ENCODE results near the gene TMC8. TPM values are rescaled to one million over a fixed set of nuclear protein-coding genes. Genes with fewer than 3 reads are reported as not detected.

Gene TMC8
- total and polyA plus RNA-seq, 2 of the 8 experiments (the other 6 are each of a cell fraction or from before 2014, with no cell fraction given) = 1.00 to 2.8 TPM

- TF ChIP-seq, protein P1, sequence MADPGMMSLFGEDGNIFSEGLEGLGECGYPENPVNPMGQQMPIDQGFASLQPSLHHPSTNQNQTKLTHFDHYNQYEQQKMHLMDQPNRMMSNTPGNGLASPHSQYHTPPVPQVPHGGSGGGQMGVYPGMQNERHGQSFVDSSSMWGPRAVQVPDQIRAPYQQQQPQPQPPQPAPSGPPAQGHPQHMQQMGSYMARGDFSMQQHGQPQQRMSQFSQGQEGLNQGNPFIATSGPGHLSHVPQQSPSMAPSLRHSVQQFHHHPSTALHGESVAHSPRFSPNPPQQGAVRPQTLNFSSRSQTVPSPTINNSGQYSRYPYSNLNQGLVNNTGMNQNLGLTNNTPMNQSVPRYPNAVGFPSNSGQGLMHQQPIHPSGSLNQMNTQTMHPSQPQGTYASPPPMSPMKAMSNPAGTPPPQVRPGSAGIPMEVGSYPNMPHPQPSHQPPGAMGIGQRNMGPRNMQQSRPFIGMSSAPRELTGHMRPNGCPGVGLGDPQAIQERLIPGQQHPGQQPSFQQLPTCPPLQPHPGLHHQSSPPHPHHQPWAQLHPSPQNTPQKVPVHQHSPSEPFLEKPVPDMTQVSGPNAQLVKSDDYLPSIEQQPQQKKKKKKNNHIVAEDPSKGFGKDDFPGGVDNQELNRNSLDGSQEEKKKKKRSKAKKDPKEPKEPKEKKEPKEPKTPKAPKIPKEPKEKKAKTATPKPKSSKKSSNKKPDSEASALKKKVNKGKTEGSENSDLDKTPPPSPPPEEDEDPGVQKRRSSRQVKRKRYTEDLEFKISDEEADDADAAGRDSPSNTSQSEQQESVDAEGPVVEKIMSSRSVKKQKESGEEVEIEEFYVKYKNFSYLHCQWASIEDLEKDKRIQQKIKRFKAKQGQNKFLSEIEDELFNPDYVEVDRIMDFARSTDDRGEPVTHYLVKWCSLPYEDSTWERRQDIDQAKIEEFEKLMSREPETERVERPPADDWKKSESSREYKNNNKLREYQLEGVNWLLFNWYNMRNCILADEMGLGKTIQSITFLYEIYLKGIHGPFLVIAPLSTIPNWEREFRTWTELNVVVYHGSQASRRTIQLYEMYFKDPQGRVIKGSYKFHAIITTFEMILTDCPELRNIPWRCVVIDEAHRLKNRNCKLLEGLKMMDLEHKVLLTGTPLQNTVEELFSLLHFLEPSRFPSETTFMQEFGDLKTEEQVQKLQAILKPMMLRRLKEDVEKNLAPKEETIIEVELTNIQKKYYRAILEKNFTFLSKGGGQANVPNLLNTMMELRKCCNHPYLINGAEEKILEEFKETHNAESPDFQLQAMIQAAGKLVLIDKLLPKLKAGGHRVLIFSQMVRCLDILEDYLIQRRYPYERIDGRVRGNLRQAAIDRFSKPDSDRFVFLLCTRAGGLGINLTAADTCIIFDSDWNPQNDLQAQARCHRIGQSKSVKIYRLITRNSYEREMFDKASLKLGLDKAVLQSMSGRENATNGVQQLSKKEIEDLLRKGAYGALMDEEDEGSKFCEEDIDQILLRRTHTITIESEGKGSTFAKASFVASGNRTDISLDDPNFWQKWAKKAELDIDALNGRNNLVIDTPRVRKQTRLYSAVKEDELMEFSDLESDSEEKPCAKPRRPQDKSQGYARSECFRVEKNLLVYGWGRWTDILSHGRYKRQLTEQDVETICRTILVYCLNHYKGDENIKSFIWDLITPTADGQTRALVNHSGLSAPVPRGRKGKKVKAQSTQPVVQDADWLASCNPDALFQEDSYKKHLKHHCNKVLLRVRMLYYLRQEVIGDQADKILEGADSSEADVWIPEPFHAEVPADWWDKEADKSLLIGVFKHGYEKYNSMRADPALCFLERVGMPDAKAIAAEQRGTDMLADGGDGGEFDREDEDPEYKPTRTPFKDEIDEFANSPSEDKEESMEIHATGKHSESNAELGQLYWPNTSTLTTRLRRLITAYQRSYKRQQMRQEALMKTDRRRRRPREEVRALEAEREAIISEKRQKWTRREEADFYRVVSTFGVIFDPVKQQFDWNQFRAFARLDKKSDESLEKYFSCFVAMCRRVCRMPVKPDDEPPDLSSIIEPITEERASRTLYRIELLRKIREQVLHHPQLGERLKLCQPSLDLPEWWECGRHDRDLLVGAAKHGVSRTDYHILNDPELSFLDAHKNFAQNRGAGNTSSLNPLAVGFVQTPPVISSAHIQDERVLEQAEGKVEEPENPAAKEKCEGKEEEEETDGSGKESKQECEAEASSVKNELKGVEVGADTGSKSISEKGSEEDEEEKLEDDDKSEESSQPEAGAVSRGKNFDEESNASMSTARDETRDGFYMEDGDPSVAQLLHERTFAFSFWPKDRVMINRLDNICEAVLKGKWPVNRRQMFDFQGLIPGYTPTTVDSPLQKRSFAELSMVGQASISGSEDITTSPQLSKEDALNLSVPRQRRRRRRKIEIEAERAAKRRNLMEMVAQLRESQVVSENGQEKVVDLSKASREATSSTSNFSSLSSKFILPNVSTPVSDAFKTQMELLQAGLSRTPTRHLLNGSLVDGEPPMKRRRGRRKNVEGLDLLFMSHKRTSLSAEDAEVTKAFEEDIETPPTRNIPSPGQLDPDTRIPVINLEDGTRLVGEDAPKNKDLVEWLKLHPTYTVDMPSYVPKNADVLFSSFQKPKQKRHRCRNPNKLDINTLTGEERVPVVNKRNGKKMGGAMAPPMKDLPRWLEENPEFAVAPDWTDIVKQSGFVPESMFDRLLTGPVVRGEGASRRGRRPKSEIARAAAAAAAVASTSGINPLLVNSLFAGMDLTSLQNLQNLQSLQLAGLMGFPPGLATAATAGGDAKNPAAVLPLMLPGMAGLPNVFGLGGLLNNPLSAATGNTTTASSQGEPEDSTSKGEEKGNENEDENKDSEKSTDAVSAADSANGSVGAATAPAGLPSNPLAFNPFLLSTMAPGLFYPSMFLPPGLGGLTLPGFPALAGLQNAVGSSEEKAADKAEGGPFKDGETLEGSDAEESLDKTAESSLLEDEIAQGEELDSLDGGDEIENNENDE (IDR thresholded peaks at IDR 0.05; ENCODE audit: insufficient replicate concordance, low read length) = no peak
- TF ChIP-seq NANOG (IDR thresholded peaks at IDR 0.05; ENCODE audit: insufficient read depth, low read depth, low read length, poor library complexity, severe bottlenecking) (no peak), SAP30 (IDR thresholded peaks at IDR 0.05; ENCODE audit: insufficient read depth, insufficient replicate concordance, low read length) (no peak), MAX (IDR thresholded peaks at IDR 0.05) (no peak), KDM5A (IDR thresholded peaks at IDR 0.05; ENCODE audit: low read length) (no peak), SIN3A (conservative IDR thresholded peaks at IDR 0.05 in 1 of 2, IDR thresholded peaks at IDR 0.05 in 1 of 2; ENCODE audit: low read depth in 1 of 2, low read length in 2 of 2) (no peak), TAF7 (optimal IDR thresholded peaks at IDR 0.05; ENCODE audit: borderline replicate concordance, low read depth, low read length) (no peak), SIX5 (IDR thresholded peaks at IDR 0.05; ENCODE audit: low read depth, low read length) (no peak), RFX5 (IDR thresholded peaks at IDR 0.05; ENCODE audit: borderline replicate concordance, low read depth, low read length) (no peak), SUZ12 (IDR thresholded peaks at IDR 0.05; ENCODE audit: low read length) (no peak), CEBPB (IDR thresholded peaks at IDR 0.05; ENCODE audit: low read depth, low read length) (no peak)
These were observed 42.0 kb upstream of the TMC8 start (continued) for GRCh38 chr17:78088529-78088928.

All from H1 (cell line).